Activated CD4-positive, alpha-beta T cell treated with anti-CD3 and anti-CD28 coated beads for 24 hours (primary cell): ENCODE results near the gene ANKRD1.
"Not testable (repeated sequence)": the region's sequence is repeated elsewhere in the genome, so short reads cannot be mapped to it uniquely, and the experiment has no call there.

Experiments
- DNase-seq, 2 donors: peaks; one replicate each; pipeline ENCODE4 v3.0.0-alpha.2; 2020; ENCODE audit warnings: low read depth in 2 of 2

The ANKRD1 gene

GRCh38 chr10:90920986-90921666, at the start of gene ANKRD1:
Gene ANKRD1, minus strand, starts transcription at chr10:90921087. Its CDS starts 60 bp downstream, at chr10:90921027.
- DNase-seq, result no peak

DNA sequence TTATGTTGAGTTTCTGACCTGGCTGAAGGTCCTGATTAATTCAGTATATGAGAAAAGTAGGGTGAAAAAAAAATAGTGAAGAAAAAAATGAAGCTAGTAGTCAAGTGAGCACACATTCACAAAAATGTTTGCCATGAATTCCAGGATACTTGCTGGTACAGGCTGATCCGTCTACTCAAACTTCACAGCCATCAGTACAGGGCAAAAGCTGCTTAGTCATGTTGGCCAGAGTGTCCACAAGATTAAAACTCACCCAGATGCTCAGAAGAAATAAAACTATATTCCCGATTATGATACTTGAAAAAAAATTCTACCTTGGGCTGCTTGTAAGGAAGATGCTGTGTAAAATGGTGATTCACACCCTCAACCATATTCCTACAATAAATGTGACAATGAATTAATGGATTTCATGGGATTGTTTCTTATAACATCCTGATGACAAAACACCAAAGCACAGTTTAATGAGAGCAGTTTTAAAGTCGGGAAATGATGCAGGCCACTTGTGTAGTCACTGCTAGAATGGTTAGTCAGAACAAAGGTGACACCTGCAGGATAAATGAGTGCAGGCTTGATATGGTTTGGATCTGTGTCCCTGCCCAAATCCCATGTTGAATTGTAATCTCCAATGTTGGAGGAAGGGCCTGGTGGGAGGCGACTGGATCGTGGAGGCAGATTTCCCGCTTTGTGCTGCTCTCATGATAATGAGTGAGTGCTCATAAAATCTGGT, 49.2 kb upstream of the ANKRD1 start:
- DNase-seq, result no peak

GRCh38 chr10:90969121-90969534, 48.2 kb upstream of the ANKRD1 start:
- DNase-seq, result no peak

DNA sequence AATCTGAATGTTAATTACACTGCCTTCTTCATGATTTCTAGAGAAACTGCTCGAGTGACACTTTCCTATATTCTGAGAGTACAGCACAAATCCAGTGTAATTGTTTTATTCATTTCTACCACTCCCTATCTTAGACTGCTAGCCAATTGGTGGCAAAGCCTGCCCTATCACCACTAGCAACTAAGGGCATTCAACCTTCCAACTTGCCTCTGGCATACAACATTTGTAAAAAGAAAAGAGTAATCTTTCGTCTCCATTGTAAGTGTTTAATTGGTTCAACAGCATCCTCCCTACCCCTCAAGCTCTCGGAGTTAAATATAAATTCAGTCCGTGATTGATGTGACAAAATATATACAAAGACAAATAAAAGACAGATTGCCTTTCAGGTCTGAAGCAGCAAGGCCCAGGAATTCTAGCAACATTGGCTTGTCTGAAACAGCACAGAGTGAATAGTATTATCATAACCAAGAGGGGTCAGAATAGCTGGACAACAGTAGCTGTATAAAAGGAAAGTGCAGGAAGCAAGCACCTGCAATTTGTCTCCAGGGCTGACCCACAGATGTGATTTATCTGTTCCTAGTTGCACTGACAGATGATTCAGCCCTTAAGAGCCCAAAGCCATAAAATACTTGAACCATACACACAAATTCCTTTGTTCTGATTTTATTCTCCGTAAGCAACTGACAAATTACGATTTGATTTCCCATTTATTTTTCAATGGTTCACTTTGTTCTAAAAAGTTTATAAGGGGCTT, 47.6 kb upstream of the ANKRD1 start:
- DNase-seq, result no peak

GRCh38 chr10:90967865-90968264, 47.0 kb upstream of the ANKRD1 start:
- DNase-seq, result no peak

DNA sequence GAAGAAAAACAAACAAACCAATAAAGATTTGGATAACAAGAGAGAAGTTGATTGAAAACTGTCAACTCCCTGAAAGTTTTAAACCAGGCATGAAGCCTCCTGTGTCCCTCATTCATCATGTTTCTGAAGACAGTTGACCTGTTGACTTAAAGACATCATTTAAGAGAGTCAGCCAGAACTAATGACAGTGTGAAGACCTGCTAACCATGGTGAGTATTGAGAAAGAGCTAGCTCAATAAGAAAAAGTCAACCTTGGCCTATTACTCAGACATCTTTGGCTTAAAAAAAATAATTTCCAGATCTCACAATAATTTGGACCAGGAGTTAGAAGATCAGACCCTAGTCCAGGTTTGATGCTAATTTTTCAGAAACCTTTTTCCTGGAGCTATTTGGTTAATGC, 45.3 kb upstream of the ANKRD1 start:
- DNase-seq, result no peak

DNA sequence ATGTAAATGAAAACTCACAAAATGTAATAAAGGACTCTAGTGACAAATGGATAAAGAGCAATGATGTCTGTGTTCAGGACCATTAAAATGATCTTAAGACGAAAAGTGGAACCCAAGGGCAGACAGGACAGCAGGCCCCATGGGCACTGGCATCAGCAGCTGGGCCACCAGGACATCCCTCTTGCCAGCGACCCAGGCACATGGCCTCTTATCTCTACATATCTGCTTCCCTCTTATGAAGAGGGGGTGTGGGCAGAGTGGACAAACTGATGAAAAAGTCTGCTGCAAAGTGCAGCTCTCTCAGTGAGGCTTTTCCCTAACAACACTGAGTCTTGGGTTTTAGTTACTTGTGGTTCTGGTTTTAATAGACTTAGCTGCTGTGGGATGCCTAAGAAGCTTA, 44.8 kb upstream of the ANKRD1 start:
- DNase-seq, result no peak

DNA sequence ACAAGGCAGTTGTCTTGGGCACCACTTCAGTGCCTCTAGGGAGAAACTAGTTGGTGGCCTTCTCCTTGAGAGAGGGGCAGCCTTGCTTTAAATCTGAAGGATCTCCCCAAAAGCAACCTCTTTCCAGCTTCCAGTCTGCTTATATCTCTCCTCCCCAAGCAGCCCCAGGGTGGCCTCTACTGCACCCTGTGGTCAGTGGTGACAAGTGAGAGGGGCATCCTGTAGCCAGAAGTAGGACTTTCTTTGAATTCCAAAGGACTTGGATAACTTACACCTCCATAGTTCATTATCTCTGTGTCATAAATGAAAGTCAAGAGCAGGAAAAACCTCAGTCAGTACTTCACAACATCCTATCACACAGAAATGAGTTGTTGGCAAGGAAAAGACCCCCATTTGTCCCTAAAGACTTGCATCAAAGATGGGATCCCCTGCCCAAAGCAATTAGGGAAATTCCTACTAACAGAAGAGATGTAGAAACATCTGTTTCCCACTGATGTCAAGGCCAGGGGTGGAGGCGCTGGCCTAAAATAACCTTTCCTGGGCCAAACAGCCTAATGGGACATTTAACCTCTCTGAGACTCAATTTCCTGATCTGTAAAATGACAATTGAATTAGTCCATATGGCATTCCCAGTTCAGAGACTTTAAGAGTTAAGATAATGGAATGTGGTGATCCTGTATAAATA, 44.0 kb upstream of the ANKRD1 start:
- DNase-seq, result no peak

DNA sequence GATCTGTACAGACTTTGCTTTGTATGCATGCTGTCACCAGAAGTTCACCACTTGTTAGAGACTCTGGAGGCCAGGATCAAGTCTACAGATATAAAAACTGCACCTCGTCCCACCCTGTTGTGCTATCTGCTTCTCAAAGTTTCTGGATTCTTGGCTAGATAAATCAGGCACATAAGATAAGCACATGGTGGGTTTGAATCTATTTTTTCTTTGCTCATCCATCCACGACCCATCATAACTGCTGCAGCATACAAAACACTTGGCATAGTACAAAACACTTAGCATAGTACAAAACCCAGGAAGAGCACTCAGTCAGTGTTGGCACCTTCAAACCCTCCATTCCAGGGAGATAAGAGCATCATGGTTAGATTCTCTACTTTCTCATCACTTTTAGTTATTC, 42.4 kb upstream of the ANKRD1 start:
- DNase-seq, result no peak

- no peak for DNase-seq
These were observed 39.5 kb upstream of the ANKRD1 start for GRCh38 chr10:90960355-90960814.

GRCh38 chr10:90959826-90960225, 38.9 kb upstream of the ANKRD1 start:
- DNase-seq, result no peak

- DNase-seq, result no peak
These were observed 37.9 kb upstream of the ANKRD1 start for GRCh38 chr10:90958781-90959180.

GRCh38 chr10:90947030-90947960, 26.4 kb upstream of the ANKRD1 start:
- no peak for DNase-seq

- DNase-seq, result no peak
These were observed 24.7 kb upstream of the ANKRD1 start for GRCh38 chr10:90945491-90946070.

GRCh38 chr10:90944749-90945148, 23.9 kb upstream of the ANKRD1 start:
- DNase-seq, result no peak

- not testable (repeated sequence) for DNase-seq
These were observed 22.1 kb upstream of the ANKRD1 start for GRCh38 chr10:90942980-90943379.

DNA sequence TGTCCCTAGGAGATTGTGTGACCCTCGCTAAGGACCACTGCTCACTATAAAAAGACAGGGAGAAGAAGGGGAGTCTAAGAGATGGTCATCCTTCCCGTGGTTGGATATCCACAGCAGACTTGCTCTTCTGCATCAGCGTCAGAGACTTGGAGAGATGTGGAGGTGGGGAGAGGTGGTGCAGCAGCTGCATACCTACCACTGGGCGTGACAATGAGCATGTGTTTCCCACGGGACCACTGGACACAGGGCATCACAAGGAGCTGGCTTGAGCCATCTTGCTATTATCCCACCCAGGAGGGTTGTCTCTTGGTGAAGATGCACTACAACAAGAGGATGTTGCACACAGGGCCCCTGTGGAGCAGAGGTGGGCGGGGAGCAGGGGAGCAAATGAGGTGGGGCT, 18.8 kb upstream of the ANKRD1 start:
- DNase-seq, result no peak

- no peak for DNase-seq
These were observed 18.2 kb upstream of the ANKRD1 start for GRCh38 chr10:90939116-90939515.

DNA sequence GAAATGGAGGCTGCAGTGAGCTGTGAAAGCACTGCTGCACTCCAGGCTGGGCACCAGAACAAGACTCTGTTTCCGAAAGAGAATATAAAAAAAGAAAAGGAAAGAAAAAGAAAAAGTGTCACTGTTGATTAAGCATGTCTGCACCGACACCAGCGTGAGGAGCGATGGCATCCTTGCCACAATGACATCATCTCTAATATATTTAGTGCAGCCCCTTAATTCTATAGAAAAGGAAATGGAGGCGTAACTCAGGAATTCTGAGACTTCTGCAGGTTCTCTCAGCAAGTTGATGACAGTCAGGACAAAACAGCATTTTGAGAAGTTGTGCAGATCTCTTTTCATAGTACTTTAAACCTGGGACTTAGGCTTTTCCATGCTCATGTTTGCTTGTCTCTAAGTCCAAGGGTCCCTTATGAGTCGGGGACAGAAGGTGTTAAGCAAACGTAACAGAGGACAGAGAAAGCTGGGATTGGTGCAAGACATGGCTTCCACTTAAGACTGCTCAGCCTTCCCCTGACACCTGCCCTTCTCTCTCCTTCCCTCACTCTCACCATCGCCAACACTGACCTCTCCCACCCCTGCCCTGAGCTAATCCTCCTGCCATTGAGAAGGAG, 16.9 kb upstream of the ANKRD1 start:
- no peak for DNase-seq

DNA sequence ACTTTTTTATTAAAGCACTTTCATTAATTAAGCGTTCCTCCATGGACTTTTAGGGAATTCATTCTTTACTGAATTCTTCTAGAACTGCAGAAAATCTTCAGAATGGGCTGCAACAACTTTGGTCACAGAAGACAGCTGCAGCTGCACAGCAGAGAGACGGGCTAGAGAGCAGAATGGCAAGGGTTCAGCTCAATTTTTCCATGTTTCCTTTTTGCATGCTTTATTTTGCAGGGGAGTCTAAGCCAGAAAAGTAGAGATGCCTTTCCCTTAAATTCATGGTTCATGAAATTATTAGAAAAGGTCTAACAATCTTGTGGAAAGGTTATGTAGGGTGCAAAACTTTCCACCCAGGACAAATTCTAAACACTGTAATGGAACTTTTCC, 15.4 kb upstream of the ANKRD1 start:
- DNase-seq, result no peak
